Stimulated activated CD4-positive, alpha-beta T cell treated with anti-CD3 and anti-CD28 coated beads, Interleukin-1b, Interleukin-23, amount 100 ng/mL, for 1 hour (primary cell): Measurements from ENCODE around the gene C19orf33.

Experiments
- DNase-seq, 2 donors: peaks; one replicate each; pipeline ENCODE4 v3.0.0-alpha.2; 2020; ENCODE audit warnings: low read depth in 2 of 2

Gene C19orf33

DNA sequence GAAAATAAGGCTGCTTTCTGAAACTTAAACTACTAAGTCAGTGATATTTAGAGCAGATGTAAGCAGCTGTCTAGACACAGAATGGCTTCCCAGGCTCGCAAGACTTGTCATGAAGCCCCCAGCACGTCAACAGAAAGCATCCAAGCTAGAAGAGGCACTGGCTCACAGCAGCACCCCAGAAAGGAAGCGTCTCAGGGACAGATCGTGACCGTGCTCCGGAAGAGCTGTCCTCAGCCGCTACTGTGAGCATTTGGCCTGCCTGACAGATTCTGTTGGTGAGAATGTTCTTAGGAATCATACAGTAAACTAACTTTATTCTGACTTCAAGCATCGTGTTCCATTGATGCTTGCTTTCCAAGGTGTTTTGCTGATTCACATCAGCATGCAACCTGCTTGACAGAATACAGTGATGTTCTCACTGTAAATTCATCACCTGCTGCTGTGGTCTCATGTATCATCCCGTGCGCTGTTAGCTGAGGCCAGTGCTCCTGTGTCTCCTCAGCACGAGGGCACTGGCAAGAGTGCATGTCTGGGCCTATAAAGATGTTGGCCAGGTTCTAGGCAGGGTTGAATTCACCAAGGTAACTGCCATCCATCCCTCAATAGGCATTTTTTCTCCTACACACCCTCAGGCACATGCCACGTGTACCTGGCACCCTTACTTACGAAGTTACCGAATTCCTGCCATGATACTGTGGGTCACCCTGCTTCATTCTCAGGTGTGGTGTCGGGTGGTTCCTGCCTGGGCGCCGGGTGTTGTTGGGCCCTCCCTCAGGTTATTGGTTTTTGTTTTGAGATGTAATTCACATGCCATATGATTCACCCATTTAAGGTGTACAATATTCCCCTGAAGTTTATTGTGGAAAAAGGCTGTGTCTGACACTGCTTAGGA, 23.8 kb upstream of the C19orf33 start:
- no peak for DNase-seq

DNA sequence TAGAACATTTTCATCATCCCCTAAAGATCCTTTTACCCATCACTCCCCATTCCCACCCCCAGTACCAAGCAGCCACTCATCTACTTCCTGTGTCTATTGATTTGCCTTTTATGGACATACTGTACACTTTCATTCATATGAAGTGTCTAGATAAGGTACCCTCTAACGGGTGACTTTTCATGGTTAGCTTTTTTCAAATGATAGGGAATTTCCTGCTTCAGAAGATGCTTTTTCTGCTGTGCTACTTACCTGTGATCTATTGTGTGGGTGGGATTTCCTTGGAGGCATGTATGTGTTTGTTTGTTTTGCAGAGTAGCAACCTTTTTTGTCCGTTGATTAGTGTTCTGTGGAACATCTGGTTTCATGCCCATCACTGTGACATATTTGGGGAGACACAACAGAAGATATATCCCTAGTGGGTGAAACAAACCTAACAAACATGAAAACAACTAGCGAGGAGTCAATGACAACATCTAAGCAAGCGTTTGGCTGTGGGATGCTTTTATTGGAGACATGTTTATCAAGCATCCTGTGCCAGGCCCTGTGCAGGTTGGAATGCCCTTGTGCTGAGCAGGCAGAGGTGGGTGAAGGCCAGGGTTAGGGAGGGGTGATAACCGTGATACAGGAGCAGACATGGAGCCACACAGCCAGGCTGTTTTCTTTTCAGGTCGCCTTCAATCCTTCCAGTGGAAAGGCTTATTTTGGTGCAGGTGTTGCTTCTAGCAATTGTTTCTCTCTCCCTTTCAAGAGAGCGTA, 22.1 kb upstream of the C19orf33 start:
- no peak for DNase-seq

DNA sequence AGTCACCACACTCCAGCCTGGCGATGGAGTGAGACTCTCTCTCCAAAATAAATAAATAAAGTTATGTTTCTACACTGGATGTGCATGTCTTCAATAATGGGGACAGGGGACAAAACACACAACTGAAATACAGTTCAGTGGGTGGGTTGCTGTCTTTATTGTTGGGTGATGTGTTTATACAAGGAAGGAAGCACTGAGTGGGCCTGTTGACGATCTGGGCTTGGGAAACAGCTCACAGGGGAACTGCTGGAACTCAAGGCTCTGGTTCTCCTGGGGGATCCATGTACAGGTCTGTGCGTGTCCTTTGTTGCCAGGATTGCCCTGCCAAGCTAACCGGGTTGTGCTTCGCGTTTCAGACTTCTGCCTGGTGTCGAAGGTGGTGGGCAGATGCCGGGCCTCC, 20.8 kb upstream of the C19orf33 start:
- no peak for DNase-seq

DNA sequence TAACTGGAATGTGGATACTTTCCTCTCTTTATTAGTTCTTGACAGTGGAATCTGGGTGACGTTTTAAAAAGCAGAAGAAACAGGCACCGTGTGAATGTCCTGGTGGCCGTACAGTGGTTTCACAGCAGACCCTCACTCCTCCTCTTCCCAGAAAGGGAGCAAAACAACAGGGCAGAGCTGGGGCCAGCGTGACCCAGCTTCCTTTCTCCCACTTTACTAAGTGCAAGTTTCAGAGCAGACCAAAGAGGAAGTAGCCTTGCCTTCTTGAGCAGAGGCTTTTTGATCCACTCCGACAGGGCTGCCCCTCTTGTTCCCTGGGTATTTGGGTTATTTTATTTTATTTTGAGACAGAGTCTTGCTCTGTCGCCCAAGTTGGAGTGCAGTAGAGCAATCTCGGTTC, 19.6 kb upstream of the C19orf33 start:
- no peak for DNase-seq

DNA sequence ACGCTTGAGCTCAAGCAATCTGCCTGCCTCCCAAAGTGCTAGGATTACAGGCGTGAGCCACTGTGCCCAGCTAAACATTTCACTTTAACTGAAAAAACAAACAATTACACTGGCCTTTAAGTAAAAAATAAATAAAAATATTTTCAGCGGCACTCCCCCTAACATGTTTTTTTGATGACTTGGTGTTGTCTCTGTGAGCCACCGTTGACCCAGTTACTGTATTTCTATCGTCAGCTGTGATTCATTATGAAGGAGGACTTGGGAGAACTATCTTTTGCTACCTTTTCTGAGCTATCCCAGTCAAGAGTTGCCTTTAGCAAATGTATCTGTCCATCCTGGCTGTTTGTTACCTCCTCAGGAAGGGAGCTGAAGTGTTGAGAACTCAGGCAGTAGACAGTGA, 18.5 kb upstream of the C19orf33 start:
- DNase-seq, result no peak

DNA sequence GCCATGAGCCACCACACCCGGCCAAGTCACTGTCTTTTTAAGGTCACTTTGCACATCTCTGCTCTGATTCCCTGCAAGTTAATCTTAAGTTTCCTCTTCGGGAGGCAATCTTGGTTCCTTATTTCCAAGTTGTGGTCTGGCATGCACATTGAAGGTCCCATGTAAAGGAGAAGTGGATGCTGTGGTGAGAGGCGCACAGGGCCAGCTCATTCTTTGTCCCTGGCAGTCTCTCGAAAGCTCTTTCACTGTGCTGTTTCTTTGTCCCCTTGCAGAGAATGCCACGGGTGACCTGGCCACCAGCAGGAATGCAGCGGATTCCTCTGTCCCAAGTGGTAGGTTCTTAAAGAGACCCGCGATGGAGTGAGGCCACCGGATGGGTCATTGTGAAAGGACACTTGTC, 16.4 kb upstream of the C19orf33 start:
- DNase-seq, result no peak

DNA sequence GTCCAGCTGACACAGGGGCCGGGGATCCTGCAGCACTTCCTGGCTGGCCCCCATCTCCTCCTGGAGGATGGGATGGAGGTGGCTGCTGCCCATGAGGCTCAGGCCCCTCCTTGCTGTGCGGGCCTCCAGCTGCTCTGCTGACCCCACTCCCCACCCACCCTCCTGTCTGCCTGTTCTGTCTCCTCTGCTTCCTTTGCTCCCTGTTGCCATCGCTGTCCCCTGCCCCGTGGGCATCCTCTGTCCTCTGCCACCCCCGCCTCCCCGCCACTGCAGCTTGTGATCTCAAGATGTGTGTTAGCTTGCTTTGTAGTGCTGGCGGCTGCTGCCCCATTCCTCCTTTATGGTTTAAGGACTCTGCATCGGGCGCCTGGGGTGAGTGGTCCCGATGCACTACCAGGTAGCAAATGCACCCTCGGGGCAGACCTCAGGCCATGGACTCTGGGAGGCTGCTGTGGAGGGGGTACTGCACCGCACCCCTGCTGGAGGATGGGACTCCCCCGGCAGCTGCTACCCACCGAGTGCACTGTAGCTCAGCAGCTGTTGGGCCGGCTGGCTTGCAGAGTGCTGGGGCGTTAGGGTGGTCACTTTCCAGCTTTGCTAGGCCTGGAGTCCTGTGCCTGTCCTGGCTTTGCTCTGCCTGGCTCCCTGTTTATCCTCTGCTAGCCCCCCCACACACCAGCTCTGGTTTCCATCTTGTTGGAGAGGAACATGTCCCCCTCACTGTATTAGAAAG, 15.8 kb upstream of the C19orf33 start:
- no peak for DNase-seq

DNA sequence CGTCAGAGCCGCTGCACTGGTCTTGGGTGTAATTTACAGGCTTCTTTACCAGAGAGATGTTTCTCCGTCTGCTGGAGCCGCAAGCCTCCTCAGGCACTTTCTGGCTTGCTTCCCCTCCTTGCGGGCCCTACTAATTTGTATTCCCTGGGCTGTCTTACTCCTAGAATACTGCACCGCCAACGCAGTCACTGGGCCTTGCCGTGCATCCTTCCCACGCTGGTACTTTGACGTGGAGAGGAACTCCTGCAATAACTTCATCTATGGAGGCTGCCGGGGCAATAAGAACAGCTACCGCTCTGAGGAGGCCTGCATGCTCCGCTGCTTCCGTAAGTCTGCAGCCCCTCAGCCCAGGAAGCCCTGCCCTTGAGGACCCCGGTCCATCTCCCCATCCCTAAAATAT, 14.1 kb upstream of the C19orf33 start:
- DNase-seq, result no peak

DNA sequence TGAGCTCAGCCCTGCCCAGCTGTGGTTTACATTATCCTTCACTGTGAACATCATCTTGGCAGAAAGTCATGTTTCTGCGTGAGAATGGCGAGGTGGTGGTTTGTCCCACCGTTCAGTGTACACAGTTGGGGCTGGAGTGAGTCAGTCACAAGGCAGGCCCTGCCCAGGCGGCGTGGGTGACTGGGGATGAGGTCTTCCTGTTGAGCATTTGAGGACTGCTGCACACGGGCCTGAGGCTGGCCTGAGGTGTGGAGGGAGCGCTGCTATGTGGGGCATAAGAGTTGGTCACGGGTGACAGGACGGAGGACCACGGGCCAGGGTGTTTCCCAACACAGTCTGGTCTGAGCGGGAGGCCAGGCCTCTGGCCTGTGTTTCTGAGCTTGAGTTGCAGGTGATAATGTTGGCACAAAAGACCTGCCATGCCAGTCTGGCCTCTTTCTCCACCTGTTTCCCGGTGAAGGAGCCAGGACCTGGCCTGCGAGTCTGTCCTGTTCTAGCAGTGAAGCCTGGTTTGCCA, 13.4 kb upstream of the C19orf33 start:
- no peak for DNase-seq

DNA sequence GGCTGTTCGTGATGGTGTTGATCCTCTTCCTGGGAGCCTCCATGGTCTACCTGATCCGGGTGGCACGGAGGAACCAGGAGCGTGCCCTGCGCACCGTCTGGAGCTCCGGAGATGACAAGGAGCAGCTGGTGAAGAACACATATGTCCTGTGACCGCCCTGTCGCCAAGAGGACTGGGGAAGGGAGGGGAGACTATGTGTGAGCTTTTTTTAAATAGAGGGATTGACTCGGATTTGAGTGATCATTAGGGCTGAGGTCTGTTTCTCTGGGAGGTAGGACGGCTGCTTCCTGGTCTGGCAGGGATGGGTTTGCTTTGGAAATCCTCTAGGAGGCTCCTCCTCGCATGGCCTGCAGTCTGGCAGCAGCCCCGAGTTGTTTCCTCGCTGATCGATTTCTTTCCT, 12.2 kb upstream of the C19orf33 start:
- no peak for DNase-seq

DNA sequence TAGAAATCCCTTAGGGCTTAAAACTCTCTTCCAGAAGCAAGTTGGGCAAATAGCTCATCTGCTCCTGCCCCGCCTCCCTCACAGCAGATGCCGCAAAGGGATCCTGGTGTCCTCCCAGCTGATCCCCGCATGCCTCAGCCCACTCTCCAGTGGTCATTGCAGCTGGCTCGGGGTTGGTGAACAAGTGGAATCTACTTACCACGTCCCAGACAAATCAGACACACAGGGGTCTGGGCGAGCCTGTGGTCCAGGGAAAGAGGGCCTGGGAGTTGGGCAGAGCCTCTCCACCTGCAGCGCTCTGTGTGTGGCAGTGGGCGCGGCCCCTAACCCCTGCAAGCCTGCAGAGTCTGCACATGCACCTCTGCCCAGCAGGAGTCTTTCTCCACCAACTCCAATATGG, 10.8 kb upstream of the C19orf33 start:
- no peak for DNase-seq

DNA sequence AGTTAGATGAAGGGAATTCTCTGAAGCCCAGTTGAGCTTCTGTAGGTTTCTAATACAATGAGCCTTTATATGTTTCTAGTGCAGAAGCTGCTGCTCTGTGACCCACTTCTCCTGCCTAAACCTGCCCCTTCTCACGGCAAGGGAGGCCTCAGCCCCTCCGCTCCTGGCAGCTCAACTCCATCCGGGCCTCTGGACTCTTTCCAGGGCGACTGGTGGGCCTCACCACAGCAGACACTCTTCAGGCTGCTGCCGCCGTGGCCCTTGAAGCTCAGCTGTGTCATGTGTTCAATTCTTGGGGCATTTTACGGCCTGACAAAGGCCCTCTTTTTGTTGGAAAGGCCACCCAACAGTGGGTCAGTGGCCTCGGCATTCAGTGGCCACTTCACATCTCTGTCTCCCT, 10.0 kb upstream of the C19orf33 start:
- DNase-seq, result no peak

DNA sequence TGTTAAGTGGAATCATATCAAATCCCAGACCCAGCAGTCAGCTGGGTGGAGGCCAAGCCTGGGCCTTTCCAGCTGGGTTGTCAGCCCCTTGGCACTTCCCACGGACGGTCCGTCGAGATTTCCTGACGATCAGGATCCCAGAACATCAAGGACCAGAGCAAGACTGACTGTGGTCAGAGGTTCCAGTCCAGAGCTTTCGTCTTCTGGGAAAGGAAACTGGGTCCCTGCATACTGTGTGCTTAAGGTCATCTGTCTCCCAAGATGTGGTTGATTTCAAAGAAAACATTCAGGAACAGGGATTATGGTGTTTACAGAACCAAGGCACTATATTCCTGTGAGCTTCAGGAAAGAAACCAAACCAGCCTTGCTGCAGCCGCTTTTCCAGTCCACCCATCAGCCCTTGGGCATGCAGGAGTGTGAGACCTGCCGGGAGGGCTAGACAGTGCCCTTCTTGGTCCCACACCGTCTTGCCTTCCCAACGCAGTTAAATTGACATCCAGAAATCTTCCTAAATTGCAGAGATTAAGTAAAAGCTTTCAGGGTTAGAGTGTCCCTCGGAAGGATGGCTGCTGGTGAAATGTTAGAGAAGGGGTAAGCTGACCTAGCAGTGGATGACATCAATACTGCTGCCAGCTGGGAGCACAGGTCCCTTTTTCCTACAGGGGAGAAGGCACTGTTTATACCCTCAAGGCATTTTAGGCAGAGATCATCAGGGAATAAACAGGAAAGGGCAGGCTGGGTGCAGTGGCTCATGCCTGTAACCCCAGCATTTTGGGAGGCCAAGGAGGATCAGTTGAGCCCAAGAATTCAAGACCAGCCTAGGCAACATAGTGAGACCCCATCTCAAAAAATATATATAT, 5.0 kb upstream of the C19orf33 start:
- DNase-seq, result no peak

DNA sequence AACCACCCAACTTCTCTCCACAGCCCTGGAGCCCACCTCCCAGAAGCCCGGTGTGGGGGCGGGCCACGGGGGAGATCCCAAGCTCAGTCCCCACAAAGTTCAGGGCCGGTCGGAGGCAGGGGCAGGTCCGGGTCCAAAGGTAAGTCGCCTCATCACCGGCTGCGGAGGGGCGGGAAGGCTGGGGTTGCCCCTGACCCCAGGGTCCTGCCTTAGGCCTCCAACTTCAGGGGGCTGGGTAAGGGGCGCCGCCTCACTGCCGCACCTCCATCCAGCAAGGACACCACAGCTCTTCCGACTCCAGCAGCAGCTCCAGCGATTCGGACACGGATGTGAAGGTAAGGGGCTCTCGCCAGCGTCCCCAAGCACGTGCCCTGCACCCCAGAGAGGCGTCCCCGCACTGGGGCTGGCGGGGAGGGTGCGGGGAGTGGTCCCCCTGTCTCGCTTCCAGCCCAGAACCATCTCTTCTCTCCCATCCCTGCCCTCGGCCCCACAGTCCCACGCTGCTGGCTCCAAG, 358 bp downstream of the C19orf33 start:
- DNase-seq, result no peak

DNA sequence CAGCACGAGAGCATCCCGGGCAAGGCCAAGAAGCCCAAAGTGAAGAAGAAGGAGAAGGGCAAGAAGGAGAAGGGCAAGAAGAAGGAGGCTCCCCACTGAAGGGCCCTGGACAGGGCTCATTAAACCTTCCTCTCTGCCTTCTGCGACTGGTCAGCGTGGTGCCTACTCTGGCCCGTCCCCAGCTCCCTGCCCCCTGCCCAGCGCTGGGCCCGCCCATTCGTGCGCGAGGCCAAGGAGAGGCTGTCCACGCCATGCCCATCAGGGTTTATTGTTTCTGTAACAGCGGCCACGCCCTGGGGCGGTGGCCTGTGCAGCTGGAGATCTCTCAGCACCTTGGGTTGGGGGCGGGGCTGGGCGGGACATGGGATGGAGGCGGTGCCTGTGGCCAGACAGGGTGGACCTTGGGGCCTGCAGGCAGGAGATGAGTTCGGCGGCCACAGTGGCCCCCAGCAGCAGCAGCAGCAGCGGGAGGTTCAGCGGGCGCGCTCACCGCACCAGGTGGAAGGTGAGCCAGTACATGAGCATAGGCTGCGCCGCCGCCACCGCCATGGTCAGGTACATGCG, 897 bp downstream of the C19orf33 start:
- DNase-seq, result no peak

DNA sequence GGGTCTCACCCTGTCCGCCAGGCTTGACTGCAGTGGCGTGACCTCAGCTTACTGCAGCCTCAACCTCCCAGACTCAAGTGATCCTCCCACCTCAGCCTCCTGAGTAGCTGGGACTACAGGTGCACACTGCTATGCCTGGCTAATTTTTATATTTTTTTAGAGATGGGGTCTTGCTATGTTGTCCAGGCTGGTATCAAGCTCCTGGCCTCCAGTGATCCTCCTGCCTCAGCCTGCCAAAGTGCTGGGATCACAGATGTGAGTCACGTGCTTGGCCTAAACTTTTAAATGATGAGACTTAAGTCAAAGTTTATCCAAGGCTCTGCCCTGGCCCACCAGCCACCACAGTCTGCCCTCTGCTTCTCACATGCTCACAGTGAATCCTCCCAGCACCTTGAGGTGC, 2.2 kb downstream of the C19orf33 start:
- DNase-seq, result no peak

DNA sequence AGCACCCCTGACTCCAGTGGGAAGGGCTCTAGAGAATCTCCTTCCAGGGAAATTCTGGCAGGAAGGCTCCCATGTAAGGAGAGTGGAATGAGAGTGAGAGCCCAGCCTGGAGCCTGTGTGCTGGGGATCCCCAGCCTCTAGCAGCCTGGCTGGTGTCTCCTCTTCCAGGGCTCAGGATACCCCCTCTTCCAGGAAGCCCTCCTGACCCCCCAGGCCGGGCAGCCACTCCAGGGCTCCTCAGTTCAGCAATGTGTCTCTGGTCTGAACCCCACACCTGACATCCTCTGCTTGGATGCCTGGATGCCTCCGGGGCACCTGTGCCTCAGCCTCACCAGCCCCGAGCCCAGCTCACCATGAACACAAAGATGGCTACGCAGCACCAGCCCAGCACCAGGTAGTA, 3.0 kb downstream of the C19orf33 start:
- no peak for DNase-seq

DNA sequence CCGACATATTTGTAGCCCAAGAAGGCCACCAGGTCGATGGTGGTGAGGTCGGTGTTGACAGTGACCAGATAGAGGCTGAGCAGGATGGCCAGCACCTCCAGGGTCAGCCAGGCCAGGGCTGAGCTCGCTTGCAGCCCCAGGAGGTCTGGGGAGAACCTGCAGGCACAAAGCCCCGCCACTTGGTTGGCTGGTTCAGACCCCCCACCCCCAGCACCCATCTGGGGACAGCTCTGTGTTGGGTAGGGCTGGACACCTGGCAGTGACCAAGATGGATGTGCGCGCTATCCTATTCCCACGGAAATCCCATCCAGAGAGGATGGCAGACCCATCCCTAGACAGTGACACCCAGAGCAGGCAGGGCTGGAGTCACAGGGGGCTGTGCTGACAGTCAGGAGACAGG, 3.5 kb downstream of the C19orf33 start:
- DNase-seq, result no peak

DNA sequence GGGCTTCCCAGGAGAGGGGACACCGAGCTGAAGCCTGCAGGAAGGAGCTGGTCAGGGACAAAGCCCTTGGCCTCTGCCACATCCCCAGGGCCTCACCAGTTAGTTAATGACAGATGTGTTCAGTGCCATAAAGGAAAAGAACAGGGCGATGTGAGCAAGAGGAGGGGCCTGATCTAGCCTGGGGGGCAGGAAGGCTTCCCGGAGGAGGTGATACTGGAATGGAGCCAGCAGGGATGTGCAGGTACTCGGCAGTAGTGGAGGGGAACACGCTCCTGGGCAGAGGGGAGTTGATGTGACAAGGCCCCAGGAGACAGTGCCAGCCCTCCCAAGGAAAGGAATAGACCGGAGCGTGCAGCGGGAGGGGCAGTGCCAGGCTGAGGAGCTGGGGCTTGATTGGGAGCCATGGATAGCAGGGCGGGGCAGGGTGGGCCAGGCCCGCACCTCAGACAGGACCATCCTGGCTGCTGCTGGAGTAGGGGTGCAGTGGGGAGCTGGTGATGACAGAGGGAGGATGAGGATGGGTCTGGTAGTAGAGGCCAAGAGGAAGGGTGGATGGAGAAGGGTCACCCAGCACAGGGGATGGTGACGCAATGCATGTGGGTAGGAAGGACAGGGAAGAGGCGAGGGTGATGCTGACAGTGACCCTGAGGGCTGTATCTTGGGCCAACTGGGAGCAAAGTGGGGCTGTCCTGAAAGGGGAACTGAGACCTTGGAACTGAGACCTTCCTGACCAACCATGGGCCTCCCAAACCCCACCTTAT, 4.1 kb downstream of the C19orf33 start:
- DNase-seq, result no peak
